Gastroesophageal sphincter (tissue), 4 donors: ENCODE results near the gene PDE2A. TPM values are rescaled to one million over a fixed set of nuclear protein-coding genes. Genes with fewer than 3 reads are reported as not detected.

Source experiments
- ATAC-seq: fragments of 150-250 bp; one replicate; pipeline ENCODE4 v1.9.1; 2016; ENCODE audit warnings: mild to moderate bottlenecking, moderate library complexity
- H3K27ac ChIP-seq, 4 donors: fragments of 200-600 bp; sonication (generic) in 3 of 4; 1 replicate in 3 of 4; 2 replicates in 1 of 4; pipeline ENCODE4 v1.5.1; 2016 to 2019
- H3K27me3 ChIP-seq: fragments of 200-600 bp; sonication (generic); one replicate; pipeline ENCODE4 v1.5.1; 2019
- H3K36me3 ChIP-seq, 2 donors: fragments of 200-600 bp; sonication (generic); one replicate each; pipeline ENCODE4 v1.5.1; 2019; ENCODE audit warnings: control low read depth in 1 of 2
- H3K4me1 ChIP-seq, 3 donors: fragments of 200-600 bp; sonication (generic); 1 replicate in 2 of 3; 2 replicates in 1 of 3; pipeline ENCODE4 v1.5.1; 2016 to 2019; ENCODE audit warnings: control low read depth in 2 of 3
- H3K4me3 ChIP-seq, 2 donors: fragments of 200-600 bp; sonication (generic); one replicate each; pipeline ENCODE4 v1.5.1; 2019; ENCODE audit warnings: mild to moderate bottlenecking in 1 of 2, moderate library complexity in 1 of 2
- H3K9me3 ChIP-seq, 3 donors: fragments of 200-600 bp; sonication (generic); one replicate each; pipeline ENCODE4 v1.5.1; 2017 to 2019; ENCODE audit warnings: control low read depth in 2 of 3
- EP300 ChIP-seq: sonication (generic); formaldehyde crosslinking; IDR thresholded peaks from one replicate; pipeline ENCODE4 v1.6.1; 2017; ENCODE audit warnings: antibody characterized with exemption, mild to moderate bottlenecking
- POLR2A ChIP-seq, 2 donors: fragments of 450-650 bp; IDR thresholded peaks; one replicate each; pipeline ENCODE4 v1.6.1; 2017; ENCODE audit warnings: antibody characterized with exemption in 2 of 2, mild to moderate bottlenecking in 2 of 2, moderate library complexity in 1 of 2
- POLR2AphosphoS5 ChIP-seq: sonication (generic); formaldehyde crosslinking; IDR thresholded peaks from one replicate; pipeline ENCODE4 v1.6.1; 2017; ENCODE audit warnings: antibody characterized with exemption
- WGBS, 2 donors: methylation state at CpG; one replicate each; pipeline ENCODE4 v1.1.5; 2018; ENCODE audit warnings: low coverage in 1 of 2; 5-methylcytosine and 5-hydroxymethylcytosine counted together
- total RNA-seq, 4 donors: library from RNA; depleted of rRNA; stranded (reverse); fragments of >200 nt; gene quantifications; one replicate each; pipeline ENCODE4 v1.1.0, GENCODE V29; 2016
- TF ChIP-seq, protein P1 (sequence below), 4 experiments: fragments of 200-600 bp in 2 of 4; fragments of 450-650 bp in 2 of 4; sonication (generic) in 1 of 4; IDR thresholded peaks; one replicate each; pipeline ENCODE4 v1.5.1; 2017 to 2019; ENCODE audit warnings: antibody characterized with exemption in 4 of 4, mild to moderate bottlenecking in 2 of 4, moderate library complexity in 2 of 4

The PDE2A gene
- total RNA-seq, 4 donors from 2014 or later, result 31.6 to 54.2 (median 35.4) TPM

DNA sequence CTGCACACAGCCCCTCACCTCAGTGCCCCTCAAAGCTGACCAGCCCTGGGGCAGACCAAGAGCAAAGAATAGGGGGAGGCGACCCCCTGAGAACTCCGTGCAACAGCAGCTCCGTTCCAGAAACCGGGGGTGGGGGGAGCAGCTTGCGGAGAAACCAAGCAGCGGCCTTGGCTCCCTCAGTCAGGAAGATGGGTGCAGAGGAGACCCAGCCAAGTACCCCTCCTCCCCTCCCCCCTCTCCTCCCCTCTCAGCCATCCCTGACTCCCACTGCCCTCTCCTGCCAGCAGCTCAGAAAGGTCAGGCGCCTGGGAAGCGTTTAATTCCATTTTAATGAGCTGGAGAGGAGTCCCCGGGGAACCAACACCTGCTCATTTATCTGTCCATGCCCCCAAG, 78.9 kb downstream of the PDE2A start:
- H3K9me3 ChIP-seq, result no peaks in the 10 kb centered on the region
- H3K4me3 ChIP-seq, result no peak overlapping the region
- WGBS, 2 donors, result no CpG with 5 or more reads among the region's 9 CpGs
- TF ChIP-seq, protein P1, sequence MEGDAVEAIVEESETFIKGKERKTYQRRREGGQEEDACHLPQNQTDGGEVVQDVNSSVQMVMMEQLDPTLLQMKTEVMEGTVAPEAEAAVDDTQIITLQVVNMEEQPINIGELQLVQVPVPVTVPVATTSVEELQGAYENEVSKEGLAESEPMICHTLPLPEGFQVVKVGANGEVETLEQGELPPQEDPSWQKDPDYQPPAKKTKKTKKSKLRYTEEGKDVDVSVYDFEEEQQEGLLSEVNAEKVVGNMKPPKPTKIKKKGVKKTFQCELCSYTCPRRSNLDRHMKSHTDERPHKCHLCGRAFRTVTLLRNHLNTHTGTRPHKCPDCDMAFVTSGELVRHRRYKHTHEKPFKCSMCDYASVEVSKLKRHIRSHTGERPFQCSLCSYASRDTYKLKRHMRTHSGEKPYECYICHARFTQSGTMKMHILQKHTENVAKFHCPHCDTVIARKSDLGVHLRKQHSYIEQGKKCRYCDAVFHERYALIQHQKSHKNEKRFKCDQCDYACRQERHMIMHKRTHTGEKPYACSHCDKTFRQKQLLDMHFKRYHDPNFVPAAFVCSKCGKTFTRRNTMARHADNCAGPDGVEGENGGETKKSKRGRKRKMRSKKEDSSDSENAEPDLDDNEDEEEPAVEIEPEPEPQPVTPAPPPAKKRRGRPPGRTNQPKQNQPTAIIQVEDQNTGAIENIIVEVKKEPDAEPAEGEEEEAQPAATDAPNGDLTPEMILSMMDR (IDR thresholded peaks at IDR 0.05), result no peak
- TF ChIP-seq EP300 (no peak), POLR2AphosphoS5 (no peak), POLR2A (IDR thresholded peaks at IDR 0.05) (no peak)
- peaks cover 16% of the 10 kb centered on the region for H3K27me3 ChIP-seq
- no peak for ATAC-seq
- peaks cover 0 to 2% of the 10 kb centered on the region in 2 donors for H3K36me3 ChIP-seq
- peaks cover 0 to 13% (median 2%) of the 10 kb centered on the region in 3 donors for H3K4me1 ChIP-seq
- no peak overlapping the region for H3K27ac ChIP-seq

DNA sequence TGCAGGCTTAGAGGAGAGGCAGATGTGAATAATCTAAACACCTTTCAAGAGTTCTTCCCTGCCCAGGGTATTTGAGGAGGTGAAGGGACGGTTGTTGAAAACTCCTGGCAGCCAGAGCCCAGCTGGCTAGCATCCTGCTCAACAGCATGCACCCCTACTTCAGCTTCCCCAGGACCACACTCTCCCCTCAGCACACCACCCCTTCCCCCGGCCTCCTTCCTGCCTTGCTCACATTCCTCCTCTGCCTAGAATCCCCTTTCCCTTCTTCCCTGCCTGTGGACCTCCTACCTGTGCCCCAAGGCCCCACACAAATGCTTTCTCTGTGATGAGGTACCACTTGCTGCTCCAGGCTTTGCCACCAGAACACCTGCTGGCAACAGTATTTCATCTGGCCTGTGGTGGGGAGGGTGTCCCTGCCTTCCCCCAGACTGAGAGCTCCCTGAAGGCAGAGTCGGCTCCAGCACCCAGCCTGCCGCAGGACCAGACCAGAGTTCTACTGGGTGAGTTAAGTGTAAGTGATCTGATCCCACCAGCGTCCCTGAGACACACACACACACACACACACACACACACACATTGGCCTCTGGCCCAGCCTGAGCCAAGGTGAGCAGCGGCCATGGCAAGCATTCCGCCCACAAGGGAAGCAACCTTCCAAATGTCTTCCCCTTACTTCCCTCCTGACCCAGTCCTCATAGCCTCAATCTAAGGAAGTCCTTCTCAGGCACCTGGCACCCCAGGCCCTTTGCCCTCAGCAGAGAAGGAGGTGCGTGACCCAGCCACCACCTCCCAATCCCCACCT, 79.5 kb downstream of the PDE2A start:
- peaks cover 0 to 5% of the 10 kb centered on the region in 2 donors for H3K36me3 ChIP-seq

DNA sequence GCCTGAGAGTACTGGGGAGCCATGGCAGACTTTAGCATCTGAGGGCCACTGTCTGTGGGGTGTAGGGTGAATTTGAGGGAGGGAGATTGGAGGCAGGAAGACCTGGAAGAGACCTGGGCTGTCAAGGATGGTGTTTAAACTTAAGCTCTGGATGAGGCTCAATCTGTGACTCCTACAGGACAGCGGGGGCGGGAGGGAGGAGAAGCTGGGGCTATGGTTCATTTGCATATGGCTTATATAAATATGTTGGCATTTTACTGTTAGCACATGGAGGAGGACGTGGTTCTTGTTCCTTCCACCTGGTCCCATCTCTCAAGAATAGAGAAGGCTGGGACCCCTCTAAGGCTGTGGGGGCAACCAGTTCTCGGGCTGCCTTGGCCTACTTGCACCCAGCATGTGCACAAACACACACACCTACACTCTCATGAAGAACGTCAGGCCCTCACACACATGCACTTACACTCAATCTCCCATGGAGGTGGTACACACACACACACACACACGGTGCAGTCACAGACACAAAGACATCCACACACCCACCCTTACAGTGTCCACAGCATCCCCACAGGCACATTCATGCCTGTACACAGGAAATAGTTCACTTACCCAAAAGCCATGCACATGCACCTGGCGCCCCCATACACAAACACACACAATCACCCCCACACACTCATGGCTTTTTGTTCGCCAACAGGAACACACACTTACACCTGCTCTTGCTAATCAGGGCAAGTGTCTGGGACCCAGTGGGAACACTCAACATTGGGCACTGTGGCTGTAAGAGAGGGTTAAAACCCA, 81.3 kb downstream of the PDE2A start:
- H3K27me3 ChIP-seq, result peaks cover 25% of the 10 kb centered on the region
- H3K4me1 ChIP-seq, result peaks cover 0 to 12% (median 7%) of the 10 kb centered on the region in 3 donors
- peaks cover 0 to 16% of the 10 kb centered on the region in 2 donors for H3K36me3 ChIP-seq
- H3K4me3 ChIP-seq, result no peak overlapping the region
- 85 to 91% methylated on average over 5 of the region's 8 CpGs for WGBS, 2 donors
- no peak overlapping the region for H3K27ac ChIP-seq
- no peaks in the 10 kb centered on the region for H3K9me3 ChIP-seq
- no peak for ATAC-seq
- TF ChIP-seq EP300, result no peak
- TF ChIP-seq POLR2AphosphoS5, result no peak
- no peak for TF ChIP-seq POLR2A (IDR thresholded peaks at IDR 0.05)
- TF ChIP-seq, protein P1 (IDR thresholded peaks at IDR 0.05), result no peak

More for the DNA sequence above, 79.5 kb downstream of the PDE2A start:
- WGBS, 2 donors, result 79% methylated on average over 2 of the region's 8 CpGs; no CpG with 5 or more reads in 1 of the 2 donors
- Histone ChIP-seq H3K27ac (no peak overlapping the region), H3K4me3 (no peak overlapping the region), H3K27me3 (peaks cover 22% of the 10 kb centered on the region), H3K4me1 (peaks cover 0 to 19% (median 7%) of the 10 kb centered on the region in 3 donors), H3K9me3 (no peaks in the 10 kb centered on the region)
- no peak for ATAC-seq
- no peak for TF ChIP-seq POLR2AphosphoS5
- TF ChIP-seq POLR2A (IDR thresholded peaks at IDR 0.05), result no peak
- no peak for TF ChIP-seq EP300
- TF ChIP-seq, protein P1 (IDR thresholded peaks at IDR 0.05), result no peak

DNA sequence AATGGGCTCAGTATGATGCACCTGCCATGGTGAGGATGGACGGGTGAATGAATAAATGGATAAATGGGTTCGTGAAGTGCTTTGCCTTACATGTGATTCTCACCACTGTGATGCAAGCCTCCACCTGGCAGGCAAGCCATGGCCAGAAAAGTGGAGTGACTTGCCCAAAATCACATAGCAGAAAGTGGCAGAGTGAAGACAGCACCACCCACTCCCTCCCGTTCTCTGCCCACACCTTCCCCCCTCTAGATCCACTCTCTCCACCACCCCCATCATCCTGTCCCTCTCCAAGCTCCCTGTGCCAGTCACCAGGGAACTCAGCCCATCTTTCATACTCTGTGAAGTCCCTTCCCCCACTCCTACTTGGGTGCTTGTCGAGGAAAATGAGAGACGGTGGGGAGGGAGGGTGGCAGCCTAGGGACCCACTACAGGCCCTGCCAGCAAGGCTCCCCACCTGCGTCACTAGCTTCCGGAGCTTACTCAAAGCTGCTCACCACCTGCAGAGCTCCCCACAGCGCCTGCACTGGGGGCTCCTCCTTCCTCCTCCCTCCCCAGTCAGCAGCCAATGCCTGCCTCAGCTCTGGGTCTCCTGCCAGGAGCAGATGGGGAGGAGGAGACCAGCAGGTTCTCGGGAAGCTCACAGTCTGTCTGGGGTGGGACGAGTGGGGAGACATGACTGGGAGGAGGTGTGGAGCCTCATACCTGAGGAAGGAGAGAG, 82.3 kb downstream of the PDE2A start:
- ATAC-seq, result no peak
- Histone ChIP-seq H3K4me3 (no peak overlapping the region), H3K27ac (no peak overlapping the region), H3K9me3 (no peaks in the 10 kb centered on the region), H3K36me3 (peaks cover 0 to 16% of the 10 kb centered on the region in 2 donors), H3K4me1 (peaks cover 0 to 12% (median 7%) of the 10 kb centered on the region in 3 donors), H3K27me3 (peaks cover 25% of the 10 kb centered on the region)
- 39 to 40% methylated on average over 2 to 4 of the region's 10 CpGs for WGBS, 2 donors
- TF ChIP-seq, protein P1 (IDR thresholded peaks at IDR 0.05), result no peak
- TF ChIP-seq EP300 (no peak), POLR2A (IDR thresholded peaks at IDR 0.05) (no peak), POLR2AphosphoS5 (no peak)
